Measurements from ENCODE around the gene OR52R1. TPM values are rescaled to one million over a fixed set of nuclear protein-coding genes. Genes with fewer than 3 reads are reported as not detected.
"Not testable (repeated sequence)": the region's sequence is repeated elsewhere in the genome, so short reads cannot be mapped to it uniquely, and the experiment has no call there.

The OR52R1 gene
- total RNA-seq, 1 donor = not detected

- no peaks in the 10 kb centered on the region for H3K79me2 ChIP-seq (ENCODE audit: insufficient read depth, low read length)
- peaks cover 2% of the 10 kb centered on the region for H3K4me1 ChIP-seq (ENCODE audit: insufficient read depth, low read length)
- TF ChIP-seq CTCF (IDR thresholded peaks at IDR 0.05; ENCODE audit: extremely low read depth, low read depth, low read length) = no peak
- no peaks in the 10 kb centered on the region for H3K36me3 ChIP-seq (ENCODE audit: insufficient read depth, low read length)
- no peak within 1 kb of the TSS for H3K4me2 ChIP-seq (ENCODE audit: insufficient read depth, low read length)
- H3K4me3 ChIP-seq (ENCODE audit: insufficient read depth, low read length) = no peak within 1 kb of the TSS
- no peak for DNase-seq (ENCODE audit: insufficient read length, low spot score, missing footprints)
- H2AFZ ChIP-seq (ENCODE audit: low read length) = no peak within 1 kb of the TSS
- no peaks in the 10 kb centered on the region for H4K20me1 ChIP-seq (ENCODE audit: insufficient read depth, low read length)
- no peak within 1 kb of the TSS for H3K27ac ChIP-seq (ENCODE audit: low read depth, low read length)
- no peaks in the 10 kb centered on the region for H3K9me3 ChIP-seq (ENCODE audit: low read depth, low read length)
- H3K27me3 ChIP-seq (ENCODE audit: insufficient read depth, low read length) = no peaks in the 10 kb centered on the region
Measured at GRCh38 chr11:4821021-4821420, 16.8 kb upstream of the OR52R1 start, which contains the start of gene OR51F2. OR51F2 (plus strand) TSS chr11:4821321; CDS start chr11:4821422, 101 bp downstream.

- no peaks in the 10 kb centered on the region for H3K79me2 ChIP-seq (ENCODE audit: insufficient read depth, low read length)
- no peaks in the 10 kb centered on the region for H3K9me3 ChIP-seq (ENCODE audit: low read depth, low read length)
- TF ChIP-seq CTCF (IDR thresholded peaks at IDR 0.05; ENCODE audit: extremely low read depth, low read depth, low read length) = no peak
- no peaks in the 10 kb centered on the region for H3K36me3 ChIP-seq (ENCODE audit: insufficient read depth, low read length)
- H3K27me3 ChIP-seq (ENCODE audit: insufficient read depth, low read length) = no peaks in the 10 kb centered on the region
- no peak overlapping the region for H3K4me3 ChIP-seq (ENCODE audit: insufficient read depth, low read length)
- no peak overlapping the region for H2AFZ ChIP-seq (ENCODE audit: low read length)
- H3K4me1 ChIP-seq (ENCODE audit: insufficient read depth, low read length) = no peaks in the 10 kb centered on the region
- no peak overlapping the region for H3K27ac ChIP-seq (ENCODE audit: low read depth, low read length)
- no peak overlapping the region for H3K4me2 ChIP-seq (ENCODE audit: insufficient read depth, low read length)
- no peaks in the 10 kb centered on the region for H4K20me1 ChIP-seq (ENCODE audit: insufficient read depth, low read length)
- DNase-seq (ENCODE audit: insufficient read length, low spot score, missing footprints) = no peak
Measured at GRCh38 chr11:4809246-4809645, 5.1 kb upstream of the OR52R1 start.

- no peaks in the 10 kb centered on the region for H4K20me1 ChIP-seq (ENCODE audit: insufficient read depth, low read length)
- no peak overlapping the region for H3K4me2 ChIP-seq (ENCODE audit: insufficient read depth, low read length)
- H3K27me3 ChIP-seq (ENCODE audit: insufficient read depth, low read length) = no peaks in the 10 kb centered on the region
- H3K4me1 ChIP-seq (ENCODE audit: insufficient read depth, low read length) = no peaks in the 10 kb centered on the region
- H2AFZ ChIP-seq (ENCODE audit: low read length) = no peak overlapping the region
- no peak for TF ChIP-seq CTCF (IDR thresholded peaks at IDR 0.05; ENCODE audit: extremely low read depth, low read depth, low read length)
- no peak for DNase-seq (ENCODE audit: insufficient read length, low spot score, missing footprints)
- no peak overlapping the region for H3K4me3 ChIP-seq (ENCODE audit: insufficient read depth, low read length)
- no peaks in the 10 kb centered on the region for H3K36me3 ChIP-seq (ENCODE audit: insufficient read depth, low read length)
- H3K9me3 ChIP-seq (ENCODE audit: low read depth, low read length) = peaks cover 1% of the 10 kb centered on the region
- H3K27ac ChIP-seq (ENCODE audit: low read depth, low read length) = no peak overlapping the region
- no peaks in the 10 kb centered on the region for H3K79me2 ChIP-seq (ENCODE audit: insufficient read depth, low read length)
Measured at GRCh38 chr11:4808476-4808875, 4.3 kb upstream of the OR52R1 start.

GRCh38 chr11:4801316-4801715, 2.9 kb downstream of the OR52R1 start:
- not testable (repeated sequence) for H3K4me1 ChIP-seq (ENCODE audit: insufficient read depth, low read length); H3K4me2 ChIP-seq (ENCODE audit: insufficient read depth, low read length); H4K20me1 ChIP-seq (ENCODE audit: insufficient read depth, low read length); H2AFZ ChIP-seq (ENCODE audit: low read length); H3K4me3 ChIP-seq (ENCODE audit: insufficient read depth, low read length); H3K36me3 ChIP-seq (ENCODE audit: insufficient read depth, low read length); H3K27me3 ChIP-seq (ENCODE audit: insufficient read depth, low read length); H3K27ac ChIP-seq (ENCODE audit: low read depth, low read length); DNase-seq (ENCODE audit: insufficient read length, low spot score, missing footprints); H3K9me3 ChIP-seq (ENCODE audit: low read depth, low read length); H3K79me2 ChIP-seq (ENCODE audit: insufficient read depth, low read length)

Data from osteoblast (primary cell).